Sciatic nerve (tissue), 2 donors: ENCODE data around the gene CPXM1. TPM values are rescaled to one million over a fixed set of nuclear protein-coding genes. Genes with fewer than 3 reads are reported as not detected.
A peak's percentile ranks its signal among the peaks of the same experiment; 100 is the strongest.
"Not testable (repeated sequence)": the region's sequence is repeated elsewhere in the genome, so short reads cannot be mapped to it uniquely, and the experiment has no call there.

Experiments
- ATAC-seq: fragments of 200-7000 bp; cut with Tn5 transposase; one replicate; pipeline ENCODE4 v1.9.1; 2020; ENCODE audit warnings: mild to moderate bottlenecking, moderate library complexity
- DNase-seq: peaks from one replicate; pipeline ENCODE4 v3.0.0-alpha.2; 2020; ENCODE audit warnings: low spot score
- intact Hi-C: fragments of 100-400 bp; cut with DNase I; formaldehyde crosslinking; loops from one replicate; pipeline ENCODE4 v1.14.2; 2022
- total RNA-seq: library from RNA; stranded (reverse); fragmentation: NEBNext Ultra II Directional; extraction: Animal tissue kit (Norgen Biotek cat#: 25700); gene quantifications from one replicate; pipeline ENCODE4 v1.2.1, GENCODE V29; 2021
- donor health status: DM: no; HTN: no; CAD: no.
- donor health status: DM: no; HTN: no; CAD: no.

The CPXM1 gene
- total RNA-seq, 1 donor from 2014 or later: 5.9 TPM

DNA sequence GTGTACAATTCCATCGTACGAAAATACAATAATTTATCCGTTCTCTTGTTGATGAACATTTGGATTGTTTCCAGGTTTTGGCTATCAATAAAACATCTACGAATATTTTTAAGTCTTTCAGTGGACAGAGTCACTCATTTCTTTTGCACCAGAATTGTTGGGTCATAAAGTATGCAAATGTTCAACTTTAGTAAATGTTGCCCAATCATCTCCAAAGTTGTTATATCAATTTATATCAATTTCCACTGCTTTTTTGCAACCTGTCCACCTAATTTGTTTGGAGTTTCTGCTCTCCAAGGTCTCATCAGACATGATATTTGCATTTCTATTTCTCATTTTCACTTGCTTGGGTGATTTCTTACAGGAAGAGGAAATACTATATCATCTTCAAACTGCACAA lies 26.2 kb upstream of the CPXM1 start:
- intact Hi-C loops: no loop called here
- DNase-seq (no peak), ATAC-seq (no peak)

DNA sequence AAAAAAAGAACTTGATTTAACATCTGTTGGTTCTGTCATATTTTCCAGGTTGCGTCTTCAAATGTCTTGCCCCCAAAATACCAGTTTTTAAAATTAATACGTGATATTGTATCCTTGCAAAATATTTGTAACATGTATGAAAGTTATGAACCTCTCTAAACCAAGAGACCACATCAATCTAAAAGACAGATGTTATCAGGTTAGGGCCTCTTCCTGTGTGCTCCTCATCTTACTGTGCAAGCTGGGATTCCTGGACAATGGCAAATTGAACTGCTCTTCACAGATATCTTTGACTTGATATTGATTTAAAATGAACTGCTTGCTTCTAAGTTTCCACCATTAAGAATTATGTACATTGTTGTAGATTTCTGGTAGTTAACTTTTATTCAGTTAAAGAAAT lies 25.3 kb upstream of the CPXM1 start:
- ATAC-seq (no peak), DNase-seq (no peak)
- intact Hi-C loops: no loop called here

DNA sequence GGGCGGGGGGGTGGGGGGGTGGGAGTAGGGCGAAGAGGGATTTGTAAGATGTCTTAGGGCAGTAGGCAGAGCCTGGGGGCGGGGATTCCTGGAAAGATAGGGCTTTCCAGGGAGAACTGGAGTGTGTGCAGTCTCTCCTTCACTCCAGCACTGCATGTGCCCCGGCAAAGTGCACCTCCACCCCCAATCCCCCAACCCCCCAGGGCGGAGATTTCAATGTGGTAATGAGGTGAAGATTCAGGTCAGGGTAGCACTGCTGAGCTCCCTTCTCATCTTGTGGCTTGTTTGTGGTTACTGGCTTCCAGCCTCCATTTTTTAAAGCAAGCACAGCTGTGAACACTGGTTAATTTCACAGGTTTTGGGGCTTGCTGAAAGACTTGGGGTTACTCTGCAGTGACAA lies 21.6 kb upstream of the CPXM1 start:
- ATAC-seq (peak; percentile 69), DNase-seq (no peak)
- intact Hi-C loops: no loop called here

DNA sequence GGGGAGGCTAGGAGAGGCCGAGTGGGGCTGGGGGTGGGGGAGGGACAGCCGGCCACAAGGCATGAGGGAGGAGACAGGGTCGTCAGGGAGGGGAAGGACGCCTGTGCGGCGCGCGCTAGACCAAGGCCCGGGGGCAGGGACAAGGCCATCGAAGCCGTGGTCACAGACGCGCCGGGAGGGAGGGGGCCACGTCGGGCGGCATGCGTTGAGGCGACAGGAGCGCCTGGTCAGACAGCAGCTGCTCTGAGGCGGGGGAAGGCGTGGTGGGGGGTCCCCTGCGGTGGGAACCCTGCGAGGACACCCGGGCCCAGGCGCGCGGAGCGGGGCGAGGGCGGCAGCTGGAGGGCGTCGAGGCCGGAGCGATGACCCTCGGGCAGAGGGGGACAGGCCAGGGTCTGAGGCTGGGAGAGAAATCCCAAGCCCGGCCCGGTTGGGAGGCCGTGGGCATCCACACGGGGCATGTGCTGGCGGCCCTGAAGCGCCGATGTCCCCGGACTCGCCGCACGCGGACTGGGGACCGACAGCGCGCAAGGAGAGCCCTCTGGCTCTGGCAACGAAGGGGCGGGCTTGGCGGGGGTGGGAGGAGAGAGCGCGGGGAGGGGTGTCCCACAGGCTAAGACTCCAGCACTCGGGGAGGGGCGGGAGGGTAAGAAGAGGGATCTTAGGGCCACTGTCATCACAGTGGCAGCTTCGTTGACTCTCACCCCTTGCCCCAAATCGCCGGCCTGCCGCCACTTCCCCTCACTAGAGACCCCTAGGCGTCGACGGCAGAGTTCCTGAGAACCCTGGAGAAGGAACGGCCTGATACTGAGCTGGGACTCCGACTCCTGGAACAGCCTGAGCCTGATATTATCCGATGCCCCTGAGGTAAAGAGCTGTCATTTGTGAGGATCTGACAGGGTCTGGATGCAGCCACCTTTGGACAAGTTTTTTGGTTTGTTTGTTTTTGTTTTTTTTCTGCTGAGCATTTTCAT lies 20.8 kb upstream of the CPXM1 start:
- DNase-seq (no peak), ATAC-seq (peak; percentile 17)
- intact Hi-C loops: no loop called here

DNA sequence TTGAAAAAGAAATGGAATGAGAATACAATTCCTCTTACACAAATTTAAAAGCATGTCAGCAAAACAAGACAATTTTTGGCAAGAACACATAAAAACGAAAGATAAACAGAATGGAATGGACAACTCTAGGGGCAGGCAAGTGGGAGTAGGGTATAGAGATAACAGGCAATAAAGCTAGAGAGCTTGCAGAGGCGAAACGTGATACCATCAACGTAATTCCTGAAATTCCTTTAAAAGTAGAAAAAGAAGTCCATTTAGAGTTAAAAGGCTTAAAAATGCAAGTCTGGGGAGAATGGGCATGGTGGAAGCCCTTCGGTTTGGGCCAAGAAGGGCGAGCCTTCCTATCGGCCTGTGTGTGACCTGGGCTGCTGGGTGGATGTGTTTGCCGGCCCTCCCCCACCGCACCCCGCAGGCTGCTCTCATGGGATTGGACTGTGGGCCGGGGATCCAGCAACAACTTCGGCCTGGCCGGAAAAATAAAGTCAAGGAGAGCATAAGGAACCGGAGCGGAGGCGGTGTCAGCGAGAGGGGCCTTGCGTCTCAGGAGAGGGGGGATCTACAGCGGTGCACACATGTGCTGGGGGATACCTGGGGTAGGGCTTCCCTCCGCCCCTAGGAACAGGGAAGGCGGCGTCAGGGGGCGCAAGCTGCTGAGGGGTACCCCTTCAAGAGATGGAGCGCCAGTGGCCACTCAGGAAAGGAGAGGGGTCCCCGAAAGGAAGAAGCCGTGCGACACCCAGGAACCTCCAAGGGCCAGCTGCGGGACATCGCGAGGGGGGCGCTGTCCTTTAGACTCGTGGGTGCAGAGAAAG lies 19.9 kb upstream of the CPXM1 start:
- DNase-seq (no peak), ATAC-seq (no peak)
- intact Hi-C loops: no loop called here

DNA sequence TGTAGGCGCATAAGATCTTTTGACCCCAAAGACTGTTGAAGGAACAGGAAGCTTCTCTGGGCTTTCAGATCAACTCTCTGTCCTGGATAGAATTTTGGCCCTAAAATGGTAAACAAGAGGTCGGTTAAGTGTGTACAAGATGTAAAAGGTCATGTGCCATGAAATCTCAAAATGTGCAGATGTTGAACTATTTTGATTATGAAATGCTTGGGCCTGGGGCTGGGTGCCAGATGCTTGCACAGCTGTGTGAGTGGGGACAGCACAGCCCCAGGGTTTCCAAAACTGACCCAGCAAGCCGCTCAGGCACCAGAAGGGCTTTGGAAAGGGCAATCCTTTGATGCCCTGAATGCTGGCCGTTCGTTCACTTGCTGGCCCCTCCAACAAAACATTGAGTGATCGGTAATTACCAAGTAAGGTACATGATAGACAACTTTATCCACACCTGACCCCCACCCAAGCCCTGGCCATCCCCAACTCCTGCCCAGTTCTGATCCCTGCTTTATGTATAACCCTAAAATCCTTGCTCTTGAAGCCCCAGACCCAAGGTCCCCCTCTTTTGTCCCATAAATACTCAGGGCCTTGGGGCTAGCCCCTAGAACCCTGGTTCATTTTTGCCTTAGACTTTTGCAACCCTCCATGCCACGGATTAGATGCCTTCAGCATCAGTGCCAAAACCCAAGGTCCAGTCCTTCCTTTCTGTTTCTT lies 17.6 kb upstream of the CPXM1 start:
- intact Hi-C loops: no loop called here
- peak; percentile 70 for ATAC-seq
- DNase-seq: no peak

DNA sequence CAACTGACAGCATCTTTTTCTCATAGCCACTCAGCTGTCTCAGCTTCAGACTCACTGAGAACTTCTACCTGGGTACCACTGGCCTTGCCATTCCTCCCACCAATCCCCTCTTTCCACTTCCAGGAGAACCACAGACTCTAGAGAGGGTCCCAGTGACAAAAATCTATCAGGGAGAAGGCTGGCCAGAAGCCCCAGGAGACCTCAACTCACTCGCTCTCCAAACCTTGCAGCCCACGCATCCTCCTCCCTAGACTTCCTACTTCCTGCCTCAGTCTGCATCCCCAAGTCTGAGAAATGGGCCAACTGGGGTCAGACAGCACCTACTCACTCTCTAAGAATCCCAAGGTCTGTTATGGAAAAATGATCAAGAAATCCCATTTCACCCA lies 16.9 kb upstream of the CPXM1 start:
- no peak for ATAC-seq
- intact Hi-C loops: no loop called here
- no peak for DNase-seq

DNA sequence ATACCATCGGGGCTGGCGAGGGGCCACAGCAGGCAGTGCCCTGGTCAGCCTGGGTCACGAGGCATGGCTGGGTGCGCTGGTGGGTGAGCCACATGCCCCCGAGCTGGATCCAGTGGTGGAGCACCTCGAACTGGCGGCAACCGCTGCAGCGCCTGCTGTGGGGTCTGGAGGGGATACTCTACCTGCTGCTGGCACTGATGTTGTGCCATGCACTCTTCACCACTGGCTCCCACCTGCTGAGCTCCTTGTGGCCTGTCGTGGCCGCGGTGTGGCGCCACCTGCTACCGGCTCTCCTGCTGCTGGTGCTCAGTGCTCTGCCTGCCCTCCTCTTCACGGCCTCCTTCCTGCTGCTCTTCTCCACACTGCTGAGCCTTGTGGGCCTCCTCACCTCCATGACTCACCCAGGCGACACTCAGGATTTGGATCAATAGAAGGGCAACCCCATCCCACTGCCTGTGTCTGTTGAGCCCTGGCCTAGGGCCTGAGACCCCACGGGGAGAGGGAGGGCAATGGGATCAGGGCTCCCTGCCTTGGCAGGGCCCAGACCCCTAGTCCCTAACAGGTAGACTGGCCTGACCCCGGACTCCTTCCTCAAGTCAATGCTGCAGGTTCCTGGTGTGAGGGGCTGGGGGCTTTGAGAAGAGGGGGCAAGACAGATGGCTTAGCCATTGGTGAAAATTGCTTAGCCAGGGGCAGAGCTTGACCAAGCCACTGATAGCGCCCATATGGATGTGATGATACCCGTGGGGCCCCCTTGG lies 16.3 kb upstream of the CPXM1 start:
- DNase-seq (no peak), ATAC-seq (no peak)
- intact Hi-C loops: no loop called here

DNA sequence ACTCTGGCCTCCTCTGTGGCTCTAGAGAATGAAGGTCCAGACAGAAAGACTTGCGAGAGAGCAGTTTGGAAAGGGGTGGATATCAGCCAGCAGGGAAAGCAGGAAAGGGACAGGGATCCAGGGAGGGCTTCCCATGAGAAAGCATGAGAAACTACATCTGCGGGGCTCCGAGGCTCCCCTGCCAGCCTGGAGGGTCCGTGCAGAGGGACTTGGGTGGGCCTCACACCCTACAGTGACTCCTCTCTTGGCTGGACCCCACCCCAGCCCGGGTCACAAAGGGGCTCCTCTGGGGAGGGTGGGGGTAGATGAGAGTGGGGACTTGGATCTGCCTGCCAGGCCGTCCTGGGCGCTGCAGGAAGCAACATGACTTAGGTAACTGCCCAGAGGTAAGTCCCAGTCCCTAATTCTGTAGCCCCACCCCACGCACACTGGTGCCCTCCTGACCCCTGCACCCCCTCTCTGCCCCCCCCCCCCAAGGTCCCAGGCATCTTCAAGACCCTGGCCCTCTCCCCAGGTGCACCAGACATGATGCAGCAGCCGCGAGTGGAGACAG lies 15.7 kb upstream of the CPXM1 start, which contains the start of gene TMEM239:
Gene TMEM239, plus strand, starts transcription at position 335 of the 553 bp plus-strand sequence. Its CDS starts 191 bp downstream, at position 526.
- DNase-seq (no peak), ATAC-seq (no peak)
- intact Hi-C loops: no loop called here

DNA sequence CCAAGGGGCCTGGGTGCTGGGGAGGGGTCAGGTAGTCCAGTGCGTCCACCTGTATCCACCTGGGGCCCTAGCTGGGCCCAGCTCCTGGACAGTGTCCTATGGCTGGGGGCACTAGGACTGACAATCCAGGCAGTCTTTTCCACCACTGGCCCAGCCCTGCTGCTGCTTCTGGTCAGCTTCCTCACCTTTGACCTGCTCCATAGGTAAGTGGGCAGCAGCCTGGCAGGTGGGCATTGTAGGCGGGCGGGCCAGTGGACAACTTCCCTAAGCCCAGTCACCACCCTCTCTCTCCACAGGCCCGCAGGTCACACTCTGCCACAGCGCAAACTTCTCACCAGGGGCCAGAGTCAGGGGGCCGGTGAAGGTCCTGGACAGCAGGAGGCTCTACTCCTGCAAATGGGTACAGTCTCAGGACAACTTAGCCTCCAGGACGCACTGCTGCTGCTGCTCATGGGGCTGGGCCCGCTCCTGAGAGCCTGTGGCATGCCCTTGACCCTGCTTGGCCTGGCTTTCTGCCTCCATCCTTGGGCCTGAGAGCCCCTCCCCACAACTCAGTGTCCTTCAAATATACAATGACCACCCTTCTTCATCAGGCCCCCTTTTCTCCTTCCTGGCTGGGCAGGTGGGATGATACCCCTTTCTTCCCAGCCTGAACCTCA lies 14.9 kb upstream of the CPXM1 start:
- DNase-seq: no peak

DNA sequence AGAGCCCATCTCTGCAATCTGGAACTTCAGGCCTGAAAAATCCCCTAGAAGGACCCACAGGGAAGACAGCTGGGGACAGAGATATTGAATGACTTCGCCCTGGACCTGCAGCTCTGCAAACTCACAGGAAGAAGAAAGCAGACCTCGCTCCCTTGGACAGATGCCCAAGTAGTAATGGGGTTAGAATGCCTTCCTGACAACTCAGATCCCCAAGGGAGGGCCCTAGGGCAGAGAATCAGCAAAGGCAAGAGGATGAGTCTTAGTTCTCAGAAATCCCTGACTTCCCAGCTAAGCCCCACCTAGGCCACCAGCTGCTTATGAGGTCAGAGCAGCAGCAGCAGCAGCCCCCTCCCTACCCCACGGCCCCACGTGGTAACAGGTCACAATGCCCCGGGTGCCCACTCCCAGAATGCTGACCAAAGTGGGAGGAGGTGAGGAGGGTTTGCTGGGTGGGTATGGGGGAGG lies 14.2 kb upstream of the CPXM1 start, which contains the start of gene C20orf141:
Gene C20orf141, plus strand, starts transcription at position 401 of the 465 bp plus-strand sequence. CDS start 198 bp downstream, outside the sequence.
- intact Hi-C loops: no loop called here
- ATAC-seq: peak; percentile 81
- DNase-seq: no peak

More for the DNA sequence above, 14.9 kb upstream of the CPXM1 start:
- ATAC-seq: no peak
- intact Hi-C loops: no loop called here

DNA sequence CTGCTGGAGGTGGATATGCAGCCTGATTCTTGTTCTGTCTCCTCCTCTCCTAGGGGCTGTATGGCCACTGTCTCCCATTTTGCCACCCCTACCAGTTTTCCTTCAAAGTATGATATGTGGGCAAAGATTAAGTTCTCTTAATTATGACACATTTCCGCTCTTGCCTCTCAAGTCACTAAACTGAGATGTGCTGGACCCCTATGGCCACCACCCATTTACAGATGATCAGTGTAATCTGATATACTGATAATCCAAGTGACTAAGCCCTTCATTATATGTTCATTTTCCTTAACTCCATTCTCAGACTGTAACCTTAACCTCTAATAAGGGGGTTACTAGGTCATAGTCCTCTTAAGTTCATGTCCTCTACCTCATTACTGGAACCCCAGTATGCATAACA lies 13.6 kb upstream of the CPXM1 start:
- DNase-seq (no peak), ATAC-seq (no peak)
- intact Hi-C loops: no loop called here

DNA sequence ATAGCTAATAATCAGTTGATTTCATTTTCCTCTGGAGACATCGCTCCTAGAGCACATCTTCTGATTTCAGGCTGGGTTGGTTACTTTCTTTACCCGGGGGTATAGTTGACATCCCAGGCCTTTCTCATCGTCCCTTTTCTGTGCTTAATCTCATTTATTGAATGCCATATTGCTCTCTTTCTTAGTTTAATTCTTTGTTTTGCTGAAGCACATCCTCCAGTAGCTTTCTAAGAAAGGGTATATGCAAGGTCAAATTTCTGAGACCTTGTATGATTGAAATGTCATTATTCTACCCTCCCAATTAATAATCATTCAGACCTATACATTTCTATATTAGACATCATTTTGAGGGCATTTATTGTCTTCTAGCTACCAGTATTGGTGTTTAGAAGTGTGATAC lies 11.8 kb upstream of the CPXM1 start:
- DNase-seq: no peak
- ATAC-seq: no peak
- intact Hi-C loops: no loop called here

DNA sequence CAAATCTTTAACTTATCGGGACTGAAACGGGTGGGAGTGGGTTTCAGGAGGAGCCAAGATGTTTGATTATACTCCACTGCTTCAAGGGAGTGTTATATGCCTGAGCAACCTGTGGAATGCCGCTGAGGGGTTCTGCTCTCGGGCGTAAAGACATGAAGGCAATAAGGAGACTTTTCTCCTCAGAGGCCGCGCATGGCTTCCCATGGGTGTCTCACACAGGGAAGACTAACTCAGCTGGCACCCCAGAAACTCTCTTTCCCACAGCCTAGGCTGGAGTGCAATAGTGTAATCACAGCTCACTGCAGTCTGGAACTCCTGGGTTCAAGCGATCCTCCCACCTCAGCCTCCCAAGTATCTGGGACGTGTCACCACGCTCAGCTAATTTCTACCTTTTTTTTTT lies 9.3 kb upstream of the CPXM1 start:
- DNase-seq (no peak), ATAC-seq (no peak)
- intact Hi-C loops: no loop called here

DNA sequence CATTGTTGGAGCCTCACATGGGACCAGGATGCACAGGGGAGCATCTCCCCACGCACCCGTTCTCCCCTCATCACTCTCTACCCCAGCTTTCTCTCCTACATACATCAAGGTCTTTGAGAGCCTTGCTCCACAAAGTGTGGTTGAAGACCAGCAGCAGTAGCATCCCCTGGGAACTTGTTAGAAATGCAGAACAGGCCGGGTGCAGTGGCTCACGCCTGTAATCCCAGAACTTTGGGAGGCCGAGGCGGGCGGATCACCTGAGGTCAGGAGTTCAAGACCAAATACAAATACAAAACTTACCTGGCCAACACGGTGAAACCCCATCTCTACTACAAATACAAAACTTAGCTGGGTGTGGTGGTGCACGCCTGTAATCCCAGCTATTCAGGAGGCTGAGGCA lies 7.5 kb upstream of the CPXM1 start:
- intact Hi-C loops, ATAC-seq, DNase-seq: not testable (repeated sequence)

DNA sequence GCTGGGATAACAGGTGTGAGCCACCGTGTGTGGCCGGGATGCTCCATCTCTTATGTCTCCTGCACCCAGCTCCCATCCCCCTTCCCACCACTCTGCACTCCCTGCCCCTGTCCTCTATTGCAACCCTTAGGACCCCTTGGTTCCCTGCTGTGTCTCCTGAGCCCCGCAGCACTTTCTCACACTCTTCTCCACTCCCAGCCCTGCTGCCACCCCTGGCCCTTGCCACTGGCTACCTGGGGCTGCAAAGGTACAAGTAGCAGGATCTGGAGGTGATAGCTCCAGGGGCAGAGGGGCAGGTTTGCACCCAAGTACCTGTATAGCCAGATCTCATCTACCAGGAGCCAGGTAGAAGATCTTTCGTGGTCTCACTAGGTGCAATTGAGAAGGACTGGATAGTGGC lies 6.6 kb upstream of the CPXM1 start:
- intact Hi-C loops: no loop called here
- DNase-seq (no peak), ATAC-seq (no peak)

DNA sequence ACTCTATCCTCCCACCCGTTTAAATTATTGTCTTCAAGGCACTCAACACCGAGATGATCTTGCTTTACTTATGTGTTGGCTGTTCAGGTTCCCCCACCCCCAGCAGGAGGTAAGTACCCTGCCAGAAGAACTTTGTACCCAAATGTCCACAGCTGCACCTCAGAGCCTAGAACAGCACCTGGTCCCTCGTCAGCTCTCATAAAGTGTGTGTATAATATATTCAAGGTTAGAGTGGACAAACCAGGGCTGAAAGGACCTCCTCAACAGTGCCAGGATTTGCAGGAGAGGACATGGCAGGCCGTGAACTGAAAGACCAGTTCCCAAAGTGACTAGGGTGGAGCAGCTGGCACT lies 5.9 kb upstream of the CPXM1 start:
- no peak for DNase-seq

More for the DNA sequence above, 5.9 kb upstream of the CPXM1 start:
- ATAC-seq: no peak
- intact Hi-C loops: no loop called here
